Ramos (cell line): Measurements from ENCODE around the gene KRT86.

ENCODE experiments used
- in situ Hi-C: fragments of 300-500 bp; cut with MboI; formaldehyde crosslinking; loops from one replicate; pipeline ENCODE4 v1.14.3; 2022; ENCODE audit warnings: low sequenced_read_pairs; ENCODE audit not compliant: unreplicated experiment

Gene KRT86

GRCh38 chr12:52347551-52348510 is 73.4 kb downstream of the KRT86 start:
- in situ Hi-C loops, result no loop called here

GRCh38 chr12:52349196-52349595 is 74.8 kb downstream of the KRT86 start:
- in situ Hi-C loops, result no loop called here

- in situ Hi-C loops, result no loop called here
Measured at GRCh38 chr12:52350021-52350620, 75.7 kb downstream of the KRT86 start.

- in situ Hi-C loops, result no loop called here
Measured at GRCh38 chr12:52350786-52351185, 76.3 kb downstream of the KRT86 start.

- in situ Hi-C loops, result no loop called here
Measured at GRCh38 chr12:52351196-52352059, 77.0 kb downstream of the KRT86 start.

- in situ Hi-C loops, result no loop called here
Measured at GRCh38 chr12:52352951-52353350, 78.5 kb downstream of the KRT86 start.

GRCh38 chr12:52353766-52354165 is 79.3 kb downstream of the KRT86 start:
- in situ Hi-C loops, result no loop called here

- in situ Hi-C loops, result no loop called here
Measured at GRCh38 chr12:52354200-52354599, 79.8 kb downstream of the KRT86 start.

GRCh38 chr12:52355176-52355575 is 80.7 kb downstream of the KRT86 start:
- in situ Hi-C loops, result no loop called here

- in situ Hi-C loops, result no loop called here
Measured at GRCh38 chr12:52356031-52356761, 81.8 kb downstream of the KRT86 start.

- in situ Hi-C loops, result no loop called here
Measured at GRCh38 chr12:52356762-52357580, 82.5 kb downstream of the KRT86 start.
